ENCODE measurements around the gene TMEM138. TPM values are rescaled to one million over a fixed set of nuclear protein-coding genes. Genes with fewer than 3 reads are reported as not detected.

TMEM138 gene
- total RNA-seq, 1 donor: 38.5 TPM

DNA sequence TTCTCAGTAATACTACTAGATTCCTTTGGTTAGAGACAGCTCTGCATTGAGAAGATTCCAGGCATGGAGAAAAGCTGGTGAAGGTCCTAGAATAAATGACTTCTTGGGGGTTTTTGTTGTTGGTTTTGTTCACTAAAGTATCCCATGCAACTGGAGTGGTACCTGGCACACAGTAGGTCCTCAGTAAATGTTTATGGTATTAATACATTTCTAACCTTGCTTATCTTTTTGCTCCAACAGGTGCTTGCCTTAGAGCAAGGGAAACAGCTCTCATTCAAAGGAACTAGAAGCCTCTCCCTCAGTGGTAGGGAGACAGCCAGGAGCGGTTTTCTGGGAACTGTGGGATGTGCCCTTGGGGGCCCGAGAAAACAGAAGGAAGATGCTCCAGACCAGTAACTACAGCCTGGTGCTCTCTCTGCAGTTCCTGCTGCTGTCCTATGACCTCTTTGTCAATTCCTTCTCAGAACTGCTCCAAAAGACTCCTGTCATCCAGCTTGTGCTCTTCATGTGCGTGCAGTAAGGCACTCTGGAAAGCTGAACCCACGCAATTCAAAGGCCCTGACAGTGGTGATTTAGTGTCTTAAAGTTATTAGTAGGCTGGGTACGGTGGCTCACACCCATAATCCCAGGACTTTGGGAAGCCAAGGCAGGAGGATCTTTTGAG, 2.0 kb downstream of the TMEM138 start:
- DNase-seq (ENCODE audit: low read depth): no peak
- TF ChIP-seq, protein P1, sequence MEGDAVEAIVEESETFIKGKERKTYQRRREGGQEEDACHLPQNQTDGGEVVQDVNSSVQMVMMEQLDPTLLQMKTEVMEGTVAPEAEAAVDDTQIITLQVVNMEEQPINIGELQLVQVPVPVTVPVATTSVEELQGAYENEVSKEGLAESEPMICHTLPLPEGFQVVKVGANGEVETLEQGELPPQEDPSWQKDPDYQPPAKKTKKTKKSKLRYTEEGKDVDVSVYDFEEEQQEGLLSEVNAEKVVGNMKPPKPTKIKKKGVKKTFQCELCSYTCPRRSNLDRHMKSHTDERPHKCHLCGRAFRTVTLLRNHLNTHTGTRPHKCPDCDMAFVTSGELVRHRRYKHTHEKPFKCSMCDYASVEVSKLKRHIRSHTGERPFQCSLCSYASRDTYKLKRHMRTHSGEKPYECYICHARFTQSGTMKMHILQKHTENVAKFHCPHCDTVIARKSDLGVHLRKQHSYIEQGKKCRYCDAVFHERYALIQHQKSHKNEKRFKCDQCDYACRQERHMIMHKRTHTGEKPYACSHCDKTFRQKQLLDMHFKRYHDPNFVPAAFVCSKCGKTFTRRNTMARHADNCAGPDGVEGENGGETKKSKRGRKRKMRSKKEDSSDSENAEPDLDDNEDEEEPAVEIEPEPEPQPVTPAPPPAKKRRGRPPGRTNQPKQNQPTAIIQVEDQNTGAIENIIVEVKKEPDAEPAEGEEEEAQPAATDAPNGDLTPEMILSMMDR (IDR thresholded peaks at IDR 0.05; ENCODE audit: insufficient read depth, low read length): no peak
- H3K4me3 ChIP-seq (ENCODE audit: low read depth, low read length): no peak overlapping the region

DNA sequence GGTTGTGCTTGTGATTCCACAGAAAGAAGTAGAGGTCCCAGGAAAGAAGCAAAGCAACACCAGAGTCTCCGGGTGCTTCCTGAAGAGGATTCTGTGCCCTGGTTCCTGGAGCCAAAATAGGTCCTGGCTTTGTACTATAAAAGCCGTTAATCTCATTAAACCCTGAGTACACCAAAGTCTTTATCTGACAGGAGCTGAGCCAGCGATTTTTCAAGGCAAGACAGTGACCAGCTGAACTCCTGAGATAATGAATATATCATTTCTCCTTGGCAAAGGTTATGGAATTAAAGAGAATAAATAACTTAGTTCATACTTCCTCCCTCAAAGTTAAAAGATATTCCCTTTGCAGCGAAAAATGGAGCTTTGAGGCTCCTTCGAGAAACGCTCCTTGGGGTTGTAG, 5.2 kb downstream of the TMEM138 start:
- no peak overlapping the region for H3K4me3 ChIP-seq (ENCODE audit: low read depth, low read length)
- TF ChIP-seq, protein P1 (IDR thresholded peaks at IDR 0.05; ENCODE audit: insufficient read depth, low read length): no peak
- DNase-seq (ENCODE audit: low read depth): no peak

DNA sequence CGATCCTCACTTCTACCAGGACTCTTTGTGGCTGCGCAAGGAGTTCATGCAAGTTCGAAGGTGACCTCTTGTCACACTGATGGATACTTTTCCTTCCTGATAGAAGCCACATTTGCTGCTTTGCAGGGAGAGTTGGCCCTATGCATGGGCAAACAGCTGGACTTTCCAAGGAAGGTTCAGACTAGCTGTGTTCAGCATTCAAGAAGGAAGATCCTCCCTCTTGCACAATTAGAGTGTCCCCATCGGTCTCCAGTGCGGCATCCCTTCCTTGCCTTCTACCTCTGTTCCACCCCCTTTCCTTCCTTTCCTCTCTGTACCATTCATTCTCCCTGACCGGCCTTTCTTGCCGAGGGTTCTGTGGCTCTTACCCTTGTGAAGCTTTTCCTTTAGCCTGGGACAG, 6.5 kb downstream of the TMEM138 start:
- DNase-seq (ENCODE audit: low read depth): no peak
- no peak overlapping the region for H3K4me3 ChIP-seq (ENCODE audit: low read depth, low read length)
- TF ChIP-seq, protein P1 (IDR thresholded peaks at IDR 0.05; ENCODE audit: insufficient read depth, low read length): no peak

DNA sequence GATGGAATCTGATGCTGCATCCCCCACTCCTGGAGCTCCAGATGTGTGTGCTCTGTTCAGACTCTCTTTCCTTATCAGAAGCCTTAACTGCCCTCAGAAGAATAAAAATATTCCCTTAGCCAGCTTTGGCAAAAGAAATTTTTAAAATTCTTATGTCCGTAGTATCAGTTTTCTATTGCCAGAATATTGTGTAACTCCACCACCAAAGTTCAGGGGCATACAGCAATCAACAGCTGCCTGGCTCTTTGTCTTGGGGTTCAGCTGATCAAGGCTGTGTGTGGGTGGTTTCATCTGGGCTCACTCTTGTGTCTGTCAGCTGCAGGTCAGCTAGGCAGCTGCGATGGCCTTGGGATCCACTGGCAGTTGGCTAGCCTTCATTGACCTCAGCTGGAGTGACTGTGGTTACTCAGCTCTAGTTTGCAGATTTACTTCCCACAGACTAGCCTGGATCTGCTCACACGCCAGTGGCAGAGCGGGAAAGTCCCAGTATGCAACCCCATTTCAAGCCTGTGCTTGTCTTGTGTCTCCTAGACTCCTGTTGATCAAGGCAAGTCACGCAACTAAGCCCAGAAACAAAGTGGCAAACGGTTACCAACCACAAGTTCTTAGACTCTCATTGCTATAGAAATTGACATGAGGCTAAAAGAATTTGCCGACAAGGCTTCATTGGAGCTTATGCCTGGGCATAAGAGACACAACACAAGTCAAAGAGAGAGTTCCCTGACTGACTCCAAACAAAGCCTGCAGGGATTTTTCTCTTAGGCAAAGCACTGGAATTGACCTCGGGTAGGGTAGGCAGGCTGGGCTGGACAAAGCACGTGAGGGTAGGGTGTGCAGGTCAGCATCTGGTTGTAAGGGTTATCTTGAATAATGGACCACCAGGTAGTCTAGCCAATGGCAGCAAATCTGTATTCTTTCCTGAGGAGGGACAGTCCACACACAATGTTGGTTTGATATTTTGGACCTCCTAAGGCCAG, 7.5 kb downstream of the TMEM138 start:
- TF ChIP-seq, protein P1 (IDR thresholded peaks at IDR 0.05; ENCODE audit: insufficient read depth, low read length): no peak
- H3K4me3 ChIP-seq (ENCODE audit: low read depth, low read length): no peak overlapping the region
- DNase-seq (ENCODE audit: low read depth): peak; percentile 99

DNA sequence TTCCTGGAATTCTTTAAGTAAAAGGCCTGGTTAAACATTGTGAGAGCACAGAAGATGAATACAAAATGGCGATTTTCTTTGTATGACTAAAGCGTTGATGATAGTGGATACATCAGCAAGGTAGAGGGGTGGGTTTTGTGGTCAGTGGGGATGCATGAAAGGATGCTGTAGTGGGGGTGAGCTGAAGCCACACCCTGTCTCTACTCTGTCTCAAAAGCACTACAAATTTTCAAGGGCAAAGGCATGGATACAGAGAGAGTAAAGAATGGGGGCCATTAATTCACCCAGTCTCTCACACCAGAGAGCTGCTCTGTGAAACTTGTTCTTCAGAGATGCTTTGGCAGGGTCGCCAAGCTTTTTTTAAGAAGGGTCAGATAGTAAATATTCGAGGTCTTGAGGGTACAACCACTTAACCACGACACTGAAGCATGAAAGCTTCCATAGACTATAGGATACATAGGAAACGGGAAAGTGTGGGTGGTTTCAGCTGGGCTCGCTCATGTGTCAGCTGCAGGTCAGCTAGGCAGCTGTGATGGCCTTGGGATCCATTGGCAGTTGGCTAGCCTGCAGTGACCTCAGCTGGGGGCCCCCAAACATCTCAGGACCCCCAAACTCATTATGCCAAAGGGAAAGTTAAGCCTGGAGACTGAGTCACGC, 8.3 kb downstream of the TMEM138 start:
- TF ChIP-seq, protein P1 (IDR thresholded peaks at IDR 0.05; ENCODE audit: insufficient read depth, low read length): no peak
- H3K4me3 ChIP-seq (ENCODE audit: low read depth, low read length): no peak overlapping the region
- no peak for DNase-seq (ENCODE audit: low read depth)

DNA sequence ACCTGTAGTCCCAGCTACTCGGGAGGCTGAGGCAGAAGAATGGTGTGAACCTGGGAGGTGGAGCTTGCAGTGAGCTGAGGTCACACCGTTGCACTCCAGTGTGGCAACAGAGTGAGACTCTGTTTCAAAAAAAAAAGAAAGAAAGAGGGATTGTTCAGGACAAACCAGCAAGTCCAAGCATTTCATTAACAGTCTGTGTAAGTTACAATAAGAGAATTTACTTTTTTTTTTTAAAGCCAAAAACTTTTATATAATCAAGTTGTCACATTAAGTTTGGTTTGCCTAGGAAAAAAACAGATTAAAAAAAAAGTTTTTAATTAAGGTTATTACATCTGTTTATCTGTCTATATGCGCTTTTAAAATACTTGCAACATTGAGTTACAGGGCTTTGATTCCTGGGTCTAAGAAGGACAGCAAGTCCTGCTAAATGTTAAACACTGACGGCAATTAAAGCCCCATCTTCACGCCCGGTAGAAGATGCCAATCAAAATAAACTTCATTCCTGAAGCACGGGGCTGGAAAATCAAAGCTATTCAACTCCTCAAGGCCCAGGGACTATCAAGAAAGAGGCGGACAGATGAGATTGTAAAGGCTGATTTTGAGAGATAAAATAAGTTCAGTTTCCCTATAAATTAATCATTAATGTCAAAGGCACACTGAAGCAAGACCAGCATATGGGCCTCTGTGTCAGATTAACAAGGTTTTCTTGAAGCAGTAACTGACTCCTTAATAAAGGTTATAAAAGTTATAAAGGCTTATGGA, 10.7 kb downstream of the TMEM138 start:
- no peak overlapping the region for H3K4me3 ChIP-seq (ENCODE audit: low read depth, low read length)
- TF ChIP-seq, protein P1 (IDR thresholded peaks at IDR 0.05; ENCODE audit: insufficient read depth, low read length): no peak
- no peak for DNase-seq (ENCODE audit: low read depth)

Measured in fibroblast of the aortic adventitia (primary cell).